ENCODE results near the gene AKT2. TPM values are rescaled to one million over a fixed set of nuclear protein-coding genes. Genes with fewer than 3 reads are reported as not detected.

AKT2 gene
- total and polyA plus RNA-seq, 10 of the 15 experiments (the other 5 are each of a cell fraction or from before 2014, with no cell fraction given) = 1.0 to 185 (median 71.5) TPM

DNA sequence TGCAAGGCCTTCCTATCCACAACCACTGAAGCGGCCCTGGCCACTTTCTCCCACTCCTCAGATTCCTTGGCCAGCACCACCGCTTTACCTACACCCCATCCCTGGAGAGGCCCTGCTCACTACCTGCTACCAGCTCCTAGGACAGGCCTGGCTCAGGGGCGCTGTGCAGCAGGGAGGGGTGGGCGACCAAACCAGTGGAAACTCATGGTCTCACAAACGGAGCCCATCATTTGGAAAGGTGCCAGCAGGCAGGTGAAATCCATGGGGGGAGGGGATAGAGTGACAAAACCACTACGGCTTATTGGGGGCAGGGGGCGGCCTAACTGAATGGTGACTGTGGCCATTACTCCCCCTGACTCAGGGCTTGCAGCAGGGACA lies 35.4 kb upstream of the AKT2 start (continued):
- TF ChIP-seq, protein P1, sequence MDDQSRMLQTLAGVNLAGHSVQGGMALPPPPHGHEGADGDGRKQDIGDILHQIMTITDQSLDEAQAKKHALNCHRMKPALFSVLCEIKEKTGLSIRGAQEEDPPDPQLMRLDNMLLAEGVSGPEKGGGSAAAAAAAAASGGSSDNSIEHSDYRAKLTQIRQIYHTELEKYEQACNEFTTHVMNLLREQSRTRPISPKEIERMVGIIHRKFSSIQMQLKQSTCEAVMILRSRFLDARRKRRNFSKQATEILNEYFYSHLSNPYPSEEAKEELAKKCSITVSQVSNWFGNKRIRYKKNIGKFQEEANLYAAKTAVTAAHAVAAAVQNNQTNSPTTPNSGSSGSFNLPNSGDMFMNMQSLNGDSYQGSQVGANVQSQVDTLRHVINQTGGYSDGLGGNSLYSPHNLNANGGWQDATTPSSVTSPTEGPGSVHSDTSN (IDR thresholded peaks at IDR 0.05; ENCODE audit: insufficient replicate concordance, low read depth, low read length) = no peak
- TF ChIP-seq RFX5 (IDR thresholded peaks at IDR 0.05; ENCODE audit: low read depth, low read length) = no peak
- TF ChIP-seq ZSCAN29 (IDR thresholded peaks at IDR 0.05) = no peak
- no peak for TF ChIP-seq SREBF2 (IDR thresholded peaks at IDR 0.05; ENCODE audit: low read length)
- TF ChIP-seq SMARCA5 (IDR thresholded peaks at IDR 0.05) = no peak
- no peak for TF ChIP-seq KLF5 (IDR thresholded peaks at IDR 0.05; ENCODE audit: partially characterized antibody)
- TF ChIP-seq SP1 (IDR thresholded peaks at IDR 0.05; ENCODE audit: low read depth, low read length) = no peak
- TF ChIP-seq, protein P2, sequence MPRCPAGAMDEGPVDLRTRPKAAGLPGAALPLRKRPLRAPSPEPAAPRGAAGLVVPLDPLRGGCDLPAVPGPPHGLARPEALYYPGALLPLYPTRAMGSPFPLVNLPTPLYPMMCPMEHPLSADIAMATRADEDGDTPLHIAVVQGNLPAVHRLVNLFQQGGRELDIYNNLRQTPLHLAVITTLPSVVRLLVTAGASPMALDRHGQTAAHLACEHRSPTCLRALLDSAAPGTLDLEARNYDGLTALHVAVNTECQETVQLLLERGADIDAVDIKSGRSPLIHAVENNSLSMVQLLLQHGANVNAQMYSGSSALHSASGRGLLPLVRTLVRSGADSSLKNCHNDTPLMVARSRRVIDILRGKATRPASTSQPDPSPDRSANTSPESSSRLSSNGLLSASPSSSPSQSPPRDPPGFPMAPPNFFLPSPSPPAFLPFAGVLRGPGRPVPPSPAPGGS (IDR thresholded peaks at IDR 0.05; ENCODE audit: borderline replicate concordance, insufficient read depth, low read depth, low read length, poor library complexity, severe bottlenecking) = no peak
- TF ChIP-seq RELA (IDR thresholded peaks at IDR 0.05; ENCODE audit: borderline replicate concordance, partially characterized antibody) = no peak

DNA sequence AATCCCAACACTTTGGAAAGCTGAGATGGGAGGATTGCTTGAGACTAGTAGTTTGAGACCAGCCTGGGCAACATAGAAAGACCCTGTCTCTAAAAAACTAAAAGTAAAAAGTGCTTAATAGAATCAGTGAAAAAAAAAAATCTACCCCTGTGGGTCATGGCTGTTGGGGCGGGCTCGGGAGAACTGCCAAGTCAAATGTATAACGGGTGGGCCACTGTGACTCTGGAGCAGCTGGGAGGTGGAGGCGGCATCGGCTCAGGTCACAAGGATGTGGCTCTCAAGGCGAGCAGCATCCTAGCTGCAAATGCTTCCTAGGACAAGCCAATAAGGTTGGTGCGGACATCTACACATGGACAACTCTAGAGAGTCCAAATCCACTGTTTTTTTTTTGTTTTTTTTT lies 32.2 kb upstream of the AKT2 start:
- SMC1A ChIA-PET (ENCODE audit: uncharacterized antibody, unreplicated experiment) = no interaction called here
- TF ChIP-seq BCL11A (IDR thresholded peaks at IDR 0.05; ENCODE audit: low read depth, low read length) = no peak
- TF ChIP-seq BRCA1 (IDR thresholded peaks at IDR 0.05; ENCODE audit: low read depth, low read length) = no peak
- TF ChIP-seq NR2C2 (IDR thresholded peaks at IDR 0.05; ENCODE audit: borderline replicate concordance, control insufficient read depth, insufficient read length, low read depth) = no peak
- no peak for TF ChIP-seq MYB (IDR thresholded peaks at IDR 0.05; ENCODE audit: borderline replicate concordance, low read depth, low read length)
- no peak for TF ChIP-seq HDAC2 (IDR thresholded peaks at IDR 0.05)
- no peak for TF ChIP-seq SP1 (IDR thresholded peaks at IDR 0.05; ENCODE audit: low read depth, low read length)
- no peak for TF ChIP-seq TAF1 (IDR thresholded peaks at IDR 0.05; ENCODE audit: borderline replicate concordance, low read depth, low read length)
- TF ChIP-seq, protein P1 (IDR thresholded peaks at IDR 0.05; ENCODE audit: insufficient replicate concordance, low read depth, low read length) = no peak
- TF ChIP-seq FOXK2 (IDR thresholded peaks at IDR 0.05) = no peak
- TF ChIP-seq MTA2 (IDR thresholded peaks at IDR 0.05; ENCODE audit: low read depth) = no peak
- no peak for TF ChIP-seq CHD4 (IDR thresholded peaks at IDR 0.05)
- no peak for TF ChIP-seq STAT1 (conservative IDR thresholded peaks at IDR 0.05)
- TF ChIP-seq HCFC1 (IDR thresholded peaks at IDR 0.05; ENCODE audit: low read length) = no peak
- TF ChIP-seq CBFB (IDR thresholded peaks at IDR 0.05; ENCODE audit: low read depth) = no peak

More for the DNA sequence above, 32.2 kb upstream of the AKT2 start:
- no peaks in the 10 kb centered on the region for H4K20me1 ChIP-seq (ENCODE audit: control insufficient read depth, insufficient read depth)
- no peak overlapping the region for H3K4me3 ChIP-seq
- in situ Hi-C loops (cut with MboI) (no loop called here), intact Hi-C loops (cut with micrococcal nuclease; ENCODE audit: unreplicated experiment) (no loop called here)
- no peaks in the 10 kb centered on the region for H3K4me1 ChIP-seq (ENCODE audit: control insufficient read depth, insufficient read depth, low read length)
- ChIA-PET RAD21 (ENCODE audit: unreplicated experiment) (no interaction called here), POLR2A (no interaction called here), CTCF (no interaction called here)
- H3K79me2 ChIP-seq (ENCODE audit: control insufficient read depth, insufficient read depth, low read length) = no peaks in the 10 kb centered on the region
- no TSS peak for BruUV-seq (replicated peaks)
- FAIRE-seq (no peak), DNase-seq (ENCODE audit: low read depth, low spot score) (no peak), ATAC-seq (no peak)
- no peak overlapping the region for H2AFZ ChIP-seq (ENCODE audit: control insufficient read depth, low read depth, low read length)
- H3K36me3 ChIP-seq (ENCODE audit: control insufficient read depth in 2 of 2, insufficient read depth in 2 of 2, low read length in 1 of 2) = peaks cover 4 to 12% of the 10 kb centered on the region in 2 experiments; a peak in 3 of 4 replicates
- no peak overlapping the region for H3K4me2 ChIP-seq (ENCODE audit: control insufficient read depth, insufficient read depth)
- H3K9me3 ChIP-seq (replicated peaks; ENCODE audit: control insufficient read depth, insufficient read depth, low read length) = no peaks in the 10 kb centered on the region
- H3K9ac ChIP-seq (ENCODE audit: control insufficient read depth, insufficient read depth, low read length) = no peak overlapping the region
- H3K27ac ChIP-seq (ENCODE audit: control insufficient read depth, insufficient read depth) = no peak overlapping the region
- WGBS (ENCODE audit: insufficient coverage, insufficient replicate concordance, low lambda C conversion rate, missing lambda C conversion rate) = 93% methylated on average over 7 of the region's 7 CpGs
- no peaks in the 10 kb centered on the region for H3K27me3 ChIP-seq (replicated peaks in 1 of 2; ENCODE audit: control insufficient read depth in 2 of 2, insufficient read depth in 2 of 2, low read length in 1 of 2)

Measured in GM12878 (cell line).